Nephron progenitor cell (in vitro differentiated cells): Measurements from ENCODE around the gene RHBDL1.

Experiments
- DNase-seq: peaks from one replicate; pipeline ENCODE4 v3.0.0; 2021
- H3K27ac Mint-ChIP-seq: 2 replicates; pipeline ENCODE4 v1.8.0; 2021; ENCODE audit warnings: mild to moderate bottlenecking, moderate library complexity, mixed read lengths
- H3K27me3 Mint-ChIP-seq: 2 replicates; pipeline ENCODE4 v1.8.0; 2021; ENCODE audit warnings: mild to moderate bottlenecking, low read depth, mixed read lengths; ENCODE audit not compliant: poor library complexity
- H3K36me3 Mint-ChIP-seq: 2 replicates; pipeline ENCODE4 v1.8.0; 2021; ENCODE audit warnings: low read depth, mixed read lengths
- H3K4me1 Mint-ChIP-seq: 2 replicates; pipeline ENCODE4 v1.8.0; 2021; ENCODE audit warnings: mixed read lengths
- H3K4me3 Mint-ChIP-seq: 2 replicates; pipeline ENCODE4 v1.8.0; 2021; ENCODE audit warnings: mild to moderate bottlenecking, moderate library complexity, mixed read lengths
- H3K9me3 Mint-ChIP-seq: 2 replicates; pipeline ENCODE4 v1.8.0; 2021; ENCODE audit warnings: mild to moderate bottlenecking, moderate library complexity, mixed read lengths
- CTCF ChIP-seq: fragments of 200-600 bp; sonication (generic); IDR thresholded peaks from 2 replicates; pipeline ENCODE4 v1.5.0; 2021; ENCODE audit warnings: antibody characterized with exemption

The RHBDL1 gene

GRCh38 chr16:646679-647172 is 28.7 kb upstream of the RHBDL1 start:
- peaks cover 6% of the 10 kb centered on the region for H3K36me3 Mint-ChIP-seq
- H3K4me3 Mint-ChIP-seq, result no peak overlapping the region
- H3K27ac Mint-ChIP-seq, result no peak overlapping the region
- DNase-seq, result no peak
- no peak for TF ChIP-seq CTCF
- peaks cover 34% of the 10 kb centered on the region for H3K4me1 Mint-ChIP-seq
- peaks cover 18% of the 10 kb centered on the region for H3K27me3 Mint-ChIP-seq
- H3K9me3 Mint-ChIP-seq, result no peaks in the 10 kb centered on the region

DNA sequence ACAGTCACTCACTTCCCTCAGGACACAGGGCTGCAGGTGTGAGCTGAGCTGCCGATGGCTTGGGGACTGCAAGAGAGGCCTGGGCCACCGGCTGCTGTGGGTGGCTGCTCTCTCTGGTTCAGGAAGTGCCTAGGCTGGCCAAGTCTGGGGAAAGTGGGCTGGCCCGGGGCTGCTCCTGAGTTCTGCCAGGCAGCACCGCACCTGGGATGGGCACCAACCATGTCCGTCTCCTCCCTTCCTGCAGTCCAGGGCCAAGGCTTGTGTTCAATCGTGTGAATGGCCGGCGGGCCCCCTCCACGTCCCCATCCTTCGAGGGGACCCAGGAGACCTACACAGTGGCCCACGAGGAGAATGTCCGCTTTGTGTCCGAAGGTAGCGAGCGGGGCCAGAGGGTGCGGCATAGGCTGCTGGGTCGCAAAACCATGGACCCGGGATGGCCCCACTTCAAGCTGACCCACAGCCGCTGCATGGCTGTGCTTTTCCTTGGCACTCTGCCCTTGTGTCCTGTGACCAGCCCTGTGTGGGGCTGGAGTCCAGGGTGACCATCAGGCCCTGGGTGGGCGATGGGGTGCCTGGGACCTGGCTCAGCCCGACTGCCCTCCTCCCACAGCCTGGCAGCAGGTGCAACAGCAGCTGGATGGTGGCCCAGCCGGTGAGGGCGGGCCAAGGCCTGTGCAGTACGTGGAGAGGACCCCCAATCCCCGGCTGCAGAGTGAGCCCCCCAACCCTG is 28.1 kb upstream of the RHBDL1 start:
- no peak overlapping the region for H3K27ac Mint-ChIP-seq
- H3K27me3 Mint-ChIP-seq, result peaks cover 18% of the 10 kb centered on the region
- H3K4me1 Mint-ChIP-seq, result peaks cover 34% of the 10 kb centered on the region
- no peak overlapping the region for H3K4me3 Mint-ChIP-seq
- H3K36me3 Mint-ChIP-seq, result peaks cover 6% of the 10 kb centered on the region
- no peak for DNase-seq
- TF ChIP-seq CTCF, result no peak
- no peaks in the 10 kb centered on the region for H3K9me3 Mint-ChIP-seq

- Mint-ChIP-seq H3K4me1 (peaks cover 34% of the 10 kb centered on the region), H3K36me3 (peaks cover 6% of the 10 kb centered on the region), H3K27ac (peak overlapping the region; percentile 64), H3K4me3 (peak overlapping the region; percentile 77), H3K27me3 (peaks cover 11% of the 10 kb centered on the region), H3K9me3 (no peaks in the 10 kb centered on the region)
- DNase-seq, result no peak
- peak; percentile 39 for TF ChIP-seq CTCF
Observed at GRCh38 chr16:648071-648780, 27.2 kb upstream of the RHBDL1 start.

DNA sequence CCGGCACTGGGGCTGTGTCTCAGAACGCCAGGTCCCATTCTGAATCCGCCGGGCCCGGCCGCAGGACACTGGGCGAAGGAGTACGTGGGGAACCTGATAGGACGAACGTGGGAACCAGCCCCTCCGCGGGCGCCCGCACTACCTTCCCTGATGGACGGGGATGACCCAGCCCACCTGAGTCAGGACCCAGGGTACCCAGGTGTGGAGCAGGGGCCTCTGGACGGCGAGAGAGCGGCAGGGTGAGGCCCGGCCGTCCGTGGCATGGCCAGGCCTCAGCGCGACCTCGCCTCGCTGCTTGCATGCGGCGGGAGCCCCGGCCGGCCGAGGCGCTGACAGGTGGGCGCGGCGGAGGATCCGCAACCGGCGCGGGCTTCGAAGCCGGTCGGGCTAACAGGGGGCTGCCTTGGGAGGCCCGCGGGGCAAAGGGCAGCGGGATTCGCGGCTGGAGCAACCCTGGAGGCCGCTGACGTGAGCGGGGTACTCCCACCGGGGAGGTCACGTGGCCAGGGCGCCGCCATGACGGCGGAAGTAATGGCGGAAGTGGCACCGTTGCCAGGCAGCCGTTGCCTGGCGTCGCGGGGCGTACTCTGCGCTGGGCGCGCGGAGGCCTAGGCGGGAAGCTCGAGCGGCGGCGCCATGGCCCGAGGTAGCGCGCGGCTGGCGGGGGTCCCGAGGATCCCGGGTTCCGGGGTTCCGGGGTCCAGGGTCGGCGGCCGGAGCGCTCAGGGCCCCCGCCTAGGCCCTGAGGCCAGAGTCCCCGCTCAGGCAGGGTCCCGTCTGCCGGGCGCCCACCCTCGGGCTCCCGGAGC is 26.5 kb upstream of the RHBDL1 start, which contains the start of gene WDR90:
TSS of gene WDR90 (plus strand) at position 585 of the 809 bp plus-strand sequence. CDS start at position 637, 52 bp downstream.
- Mint-ChIP-seq H3K27ac (peak within 1 kb of the TSS; percentile 64), H3K9me3 (no peaks in the 10 kb centered on the region), H3K4me3 (peak within 1 kb of the TSS; percentile 77), H3K27me3 (peaks cover 3% of the 10 kb centered on the region), H3K4me1 (peaks cover 32% of the 10 kb centered on the region), H3K36me3 (peaks cover 6% of the 10 kb centered on the region)
- no peak for TF ChIP-seq CTCF
- peak; percentile 93 for DNase-seq

DNA sequence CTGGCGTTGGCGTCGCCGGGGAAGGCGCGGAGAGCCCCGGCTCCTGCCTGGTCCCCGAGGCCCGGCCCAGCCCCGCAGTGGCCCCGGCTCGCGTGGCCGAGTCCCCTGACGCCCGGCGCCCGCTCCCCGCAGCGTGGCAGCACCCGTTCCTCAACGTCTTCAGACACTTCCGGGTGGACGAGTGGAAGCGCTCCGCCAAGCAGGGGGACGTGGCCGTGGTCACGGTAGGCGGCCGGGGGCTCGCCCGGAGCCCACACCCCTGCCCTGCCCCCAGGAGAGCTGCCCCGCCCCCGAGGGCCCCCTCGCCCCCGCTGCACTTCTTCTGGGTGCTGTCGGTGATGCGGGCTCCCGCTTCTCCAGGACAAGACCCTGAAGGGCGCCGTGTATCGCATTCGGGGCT is 25.8 kb upstream of the RHBDL1 start:
- Mint-ChIP-seq H3K9me3 (no peaks in the 10 kb centered on the region), H3K27me3 (no peaks in the 10 kb centered on the region), H3K27ac (no peak overlapping the region), H3K4me1 (peaks cover 28% of the 10 kb centered on the region), H3K36me3 (peaks cover 2% of the 10 kb centered on the region), H3K4me3 (peak overlapping the region; percentile 76)
- no peak for TF ChIP-seq CTCF
- DNase-seq, result no peak
